HG03280 (cell line): ENCODE results near the gene GGA3.
A peak's percentile ranks its signal among the peaks of the same experiment; 100 is the strongest.
"Not testable (repeated sequence)": the region's sequence is repeated elsewhere in the genome, so short reads cannot be mapped to it uniquely, and the experiment has no call there.

Source experiments
- ATAC-seq: cut with Tn5 transposase; IDR thresholded peaks from one replicate; pipeline ENCODE4 v1.9.1; 2021; ENCODE audit warnings: mild to moderate bottlenecking, moderate library complexity; ENCODE audit not compliant: unreplicated experiment

GGA3 gene

DNA sequence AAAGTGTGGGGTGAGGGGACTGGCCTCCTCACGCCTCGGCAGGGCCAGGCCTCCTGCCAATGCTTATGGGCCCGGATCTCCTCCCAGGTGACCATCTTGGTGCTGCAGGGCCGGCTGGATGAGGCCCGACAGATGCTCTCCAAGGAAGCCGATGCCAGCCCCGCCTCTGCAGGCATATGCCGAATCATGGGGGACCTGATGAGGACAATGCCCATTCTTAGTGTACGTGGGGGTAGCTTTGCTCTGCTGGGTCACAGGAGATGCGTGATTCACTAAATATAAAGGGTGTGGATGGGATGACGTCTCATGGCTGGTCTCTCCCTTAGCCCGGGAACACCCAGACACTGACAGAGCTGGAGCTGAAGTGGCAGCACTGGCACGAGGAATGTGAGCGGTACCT is 36.4 kb downstream of the GGA3 start:
- ATAC-seq = no peak

DNA sequence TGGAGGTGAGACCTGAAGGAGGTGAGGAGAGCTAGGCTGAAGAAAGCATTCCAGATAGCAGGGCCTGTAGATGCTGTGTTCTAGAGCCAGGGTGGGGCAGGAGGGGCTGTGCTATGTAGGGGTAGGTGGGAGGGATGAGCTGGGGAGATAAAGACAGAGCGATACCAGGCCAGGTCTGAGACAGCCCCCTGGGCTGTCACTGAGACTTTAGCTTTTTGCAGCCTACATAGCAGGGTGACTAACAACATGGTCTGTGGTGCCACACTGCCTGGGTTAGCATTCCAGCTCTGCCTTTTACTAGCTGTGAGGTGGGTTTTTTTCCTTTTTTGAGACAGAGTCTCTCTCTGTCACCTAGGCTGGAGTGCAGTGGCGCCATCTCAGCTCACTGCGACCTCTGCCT is 41.6 kb downstream of the GGA3 start:
- ATAC-seq = no peak

DNA sequence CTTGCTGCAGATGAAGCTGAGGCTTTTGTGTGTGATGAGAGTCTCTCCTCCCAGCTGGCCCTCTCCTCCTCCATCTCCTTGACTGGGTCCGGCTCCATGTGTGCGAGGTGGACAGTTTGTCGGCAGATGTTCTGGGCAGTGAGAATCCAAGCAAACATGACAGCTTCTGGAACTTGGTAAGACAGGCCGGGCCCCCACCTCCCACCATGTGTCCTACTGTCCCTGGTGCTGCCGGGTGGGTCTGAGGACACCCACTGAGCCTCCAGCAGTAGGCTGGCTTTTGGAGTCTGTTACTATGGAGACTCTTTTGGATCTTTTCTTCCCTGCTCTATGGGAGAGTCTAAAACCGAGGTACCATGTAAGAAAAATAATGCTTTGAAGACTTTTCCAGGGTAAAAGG is 43.3 kb downstream of the GGA3 start:
- no peak for ATAC-seq

DNA sequence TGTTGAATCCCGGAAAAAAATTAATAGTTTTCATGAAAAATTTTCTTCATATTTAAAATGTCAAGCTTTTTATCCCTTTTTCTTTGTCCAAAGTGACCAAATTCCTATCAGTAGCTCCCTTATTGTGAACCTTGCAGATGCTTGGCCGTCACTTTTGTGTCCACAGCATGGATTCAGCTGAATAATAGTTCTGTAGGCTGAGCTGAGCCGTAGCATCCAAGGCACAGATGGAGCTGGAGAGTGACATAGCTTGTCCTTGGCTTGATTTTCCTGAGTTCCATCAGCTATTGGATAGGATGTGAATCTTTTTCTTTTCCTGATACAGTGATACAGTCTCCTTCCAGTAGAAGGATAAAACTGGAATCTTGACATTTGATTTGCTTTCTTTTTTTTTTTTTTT is 52.3 kb downstream of the GGA3 start:
- ATAC-seq = no peak

GRCh38 chr17:75208161-75208560 is 53.2 kb downstream of the GGA3 start:
- no peak for ATAC-seq

GRCh38 chr17:75207760-75208159 is 53.6 kb downstream of the GGA3 start:
- ATAC-seq = no peak

DNA sequence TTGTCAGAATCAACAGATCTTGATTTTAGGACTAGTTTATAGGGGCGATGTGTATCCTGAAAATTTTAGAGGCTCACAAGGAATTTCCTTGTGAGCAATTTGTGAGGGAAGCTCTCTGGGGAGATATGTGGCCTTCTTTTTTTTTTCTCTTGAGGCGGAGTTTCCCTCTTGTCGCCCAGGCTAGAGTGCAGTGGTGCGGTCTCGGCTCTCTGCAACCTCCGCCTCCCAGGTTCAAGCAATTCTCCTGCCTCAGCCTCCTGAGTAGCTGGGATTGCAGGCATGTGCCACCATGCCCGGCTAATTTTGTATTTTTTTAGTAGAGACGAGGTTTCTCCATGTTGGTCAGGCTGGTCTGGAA is 54.4 kb downstream of the GGA3 start:
- not testable (repeated sequence) for ATAC-seq

DNA sequence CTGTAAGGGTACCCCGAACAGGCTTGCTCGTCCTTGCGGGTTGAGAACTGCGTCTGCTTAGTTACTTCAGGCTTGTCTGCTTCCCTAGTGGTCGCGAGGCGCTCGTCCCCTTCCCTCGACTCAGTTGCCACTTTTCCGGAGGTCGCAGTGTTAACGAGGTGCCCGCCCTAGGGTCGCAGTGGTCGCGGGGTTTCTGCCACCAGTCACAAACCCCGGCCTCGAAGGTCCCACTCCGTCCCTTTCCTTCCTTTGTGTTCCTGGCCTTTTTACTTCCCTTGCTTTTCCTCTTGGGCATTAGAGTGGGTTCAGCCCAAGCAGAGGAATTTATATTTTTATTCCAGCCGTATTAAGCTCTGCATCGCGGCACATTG is 55.6 kb downstream of the GGA3 start:
- peak; percentile 9 for ATAC-seq

DNA sequence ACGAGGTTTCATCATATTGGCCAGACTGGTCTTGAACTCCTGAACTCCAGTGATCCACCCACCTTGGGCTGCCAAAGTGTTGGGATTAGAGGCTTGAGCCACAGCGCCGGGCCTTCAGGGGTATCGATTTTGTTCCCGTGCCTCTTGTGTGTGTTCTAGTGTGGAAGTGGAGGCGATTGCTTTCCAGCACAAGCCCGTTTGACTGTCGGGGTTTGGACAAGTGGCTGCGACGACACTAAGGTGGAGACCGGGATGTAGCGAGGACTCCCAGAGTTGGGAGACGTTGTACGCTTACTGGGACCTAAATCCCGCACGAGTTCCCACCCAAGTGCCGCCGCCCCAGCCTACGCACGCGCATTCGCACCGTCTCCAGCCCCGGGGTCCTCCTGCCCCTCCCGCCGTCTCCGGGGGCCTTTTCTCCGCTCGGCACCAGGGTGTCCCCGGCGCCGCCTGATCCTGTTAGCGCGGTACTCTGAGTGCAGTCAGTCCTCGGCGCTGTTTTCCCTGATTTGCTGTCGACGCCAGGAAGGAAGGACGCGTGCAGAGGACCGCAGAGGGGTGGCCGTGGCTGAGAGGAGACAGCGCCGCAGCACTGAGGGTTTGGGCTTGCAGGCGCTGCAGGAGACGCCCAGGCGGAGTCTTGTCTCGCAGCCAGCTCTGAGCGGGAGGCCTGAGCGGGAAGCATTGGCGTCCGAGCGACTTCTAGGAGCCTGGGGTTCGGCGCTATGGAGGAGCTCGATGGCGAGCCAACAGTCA is 56.2 kb downstream of the GGA3 start, which contains the start of gene NUP85:
TSS of gene NUP85 (plus strand) at position 643 of the 756 bp plus-strand sequence. CDS start at position 726, 83 bp downstream.
- ATAC-seq = peak; percentile 74

DNA sequence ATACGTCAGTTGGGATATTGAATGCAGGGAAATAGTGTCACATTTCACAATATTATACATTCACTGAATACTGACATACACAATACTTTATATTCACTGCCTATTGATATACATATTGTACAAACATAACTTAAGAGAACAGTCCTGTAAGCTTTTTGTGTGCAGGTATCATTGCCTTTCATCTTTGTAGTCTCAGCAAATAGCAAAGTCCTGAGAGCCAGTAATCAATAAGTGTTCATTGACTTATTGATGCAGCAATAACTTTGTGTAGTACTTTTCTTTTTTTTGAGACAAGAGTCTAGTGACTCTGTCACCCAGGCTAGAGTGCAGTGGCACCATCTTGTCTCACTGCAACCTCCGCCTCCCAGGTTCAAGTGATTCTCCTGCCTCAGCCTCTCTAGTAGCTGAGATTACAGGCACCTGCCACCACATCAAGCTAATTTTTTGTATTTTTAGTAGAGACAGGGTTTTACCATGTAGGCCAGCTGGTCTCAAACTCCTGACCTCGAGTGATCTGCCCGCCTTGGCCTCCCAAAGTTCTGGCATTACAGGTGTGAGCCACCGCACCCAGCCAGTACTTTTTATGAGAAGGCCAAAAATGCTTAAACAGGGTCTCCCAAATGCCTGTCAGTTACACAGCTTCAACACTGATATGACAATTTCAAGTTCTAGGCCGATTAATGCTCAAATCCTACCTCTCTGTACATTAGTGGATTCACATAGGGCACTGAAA is 61.4 kb downstream of the GGA3 start:
- no peak for ATAC-seq

DNA sequence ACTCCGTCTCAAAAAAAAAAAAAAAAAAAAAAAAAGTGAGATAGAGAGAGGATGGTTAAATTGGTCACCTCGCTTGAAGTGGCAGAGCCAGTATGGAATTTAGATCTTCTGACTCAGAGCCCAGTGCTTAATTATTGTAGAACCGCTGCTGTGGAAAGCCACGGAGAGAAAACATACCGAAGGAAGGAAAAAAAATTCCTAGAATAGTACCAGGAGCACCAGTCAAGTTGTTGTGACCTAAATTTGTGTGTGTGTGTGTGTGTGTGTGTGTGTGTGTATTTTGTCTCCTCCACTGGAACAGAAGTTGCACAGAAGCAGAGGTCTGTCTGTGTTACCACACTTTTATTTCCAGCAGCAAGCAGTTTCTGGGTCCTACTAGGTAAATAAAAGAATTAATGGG is 66.5 kb downstream of the GGA3 start:
- no peak for ATAC-seq

DNA sequence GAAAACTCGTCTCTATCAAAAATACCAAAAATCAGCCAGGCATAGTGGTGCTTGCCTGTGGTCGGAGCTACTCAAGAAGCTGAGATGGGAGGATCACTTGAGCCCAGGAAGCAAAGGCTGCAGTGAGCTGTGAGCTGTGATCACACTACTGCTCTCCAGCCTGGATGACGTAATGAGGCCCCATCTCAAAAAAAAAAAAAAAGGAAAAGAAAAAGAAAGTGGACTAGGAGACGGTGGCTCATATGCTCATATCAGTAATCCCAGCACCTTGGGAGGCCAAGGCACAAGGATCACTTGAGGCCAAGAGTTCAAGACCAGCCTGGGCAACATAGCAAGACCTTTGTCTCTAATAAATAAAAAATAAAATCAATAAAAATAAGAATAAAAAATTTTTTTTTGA is 69.8 kb downstream of the GGA3 start:
- ATAC-seq = no peak

- no peak for ATAC-seq
Measured at GRCh38 chr17:75188614-75189013, 72.8 kb downstream of the GGA3 start.
